GM10266 (cell line): ENCODE data around the gene SPATA9.

ENCODE experiments used
- DNase-seq: peaks from one replicate; pipeline ENCODE4 v3.0.0; 2012; ENCODE audit errors: extremely low spot score
- TF ChIP-seq, protein P1 (sequence below): IDR thresholded peaks from 2 replicates; pipeline ENCODE4 v1.5.1; 2012; ENCODE audit warnings: mild to moderate bottlenecking, low read depth; ENCODE audit not compliant: control insufficient read depth, insufficient read depth; ENCODE audit errors: missing control alignments

The SPATA9 gene

GRCh38 chr5:95668216-95668615, 14.6 kb downstream of the SPATA9 start:
- DNase-seq, result no peak
- TF ChIP-seq, protein P1, sequence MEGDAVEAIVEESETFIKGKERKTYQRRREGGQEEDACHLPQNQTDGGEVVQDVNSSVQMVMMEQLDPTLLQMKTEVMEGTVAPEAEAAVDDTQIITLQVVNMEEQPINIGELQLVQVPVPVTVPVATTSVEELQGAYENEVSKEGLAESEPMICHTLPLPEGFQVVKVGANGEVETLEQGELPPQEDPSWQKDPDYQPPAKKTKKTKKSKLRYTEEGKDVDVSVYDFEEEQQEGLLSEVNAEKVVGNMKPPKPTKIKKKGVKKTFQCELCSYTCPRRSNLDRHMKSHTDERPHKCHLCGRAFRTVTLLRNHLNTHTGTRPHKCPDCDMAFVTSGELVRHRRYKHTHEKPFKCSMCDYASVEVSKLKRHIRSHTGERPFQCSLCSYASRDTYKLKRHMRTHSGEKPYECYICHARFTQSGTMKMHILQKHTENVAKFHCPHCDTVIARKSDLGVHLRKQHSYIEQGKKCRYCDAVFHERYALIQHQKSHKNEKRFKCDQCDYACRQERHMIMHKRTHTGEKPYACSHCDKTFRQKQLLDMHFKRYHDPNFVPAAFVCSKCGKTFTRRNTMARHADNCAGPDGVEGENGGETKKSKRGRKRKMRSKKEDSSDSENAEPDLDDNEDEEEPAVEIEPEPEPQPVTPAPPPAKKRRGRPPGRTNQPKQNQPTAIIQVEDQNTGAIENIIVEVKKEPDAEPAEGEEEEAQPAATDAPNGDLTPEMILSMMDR, result no peak

GRCh38 chr5:95667678-95668077, 15.1 kb downstream of the SPATA9 start:
- DNase-seq, result no peak
- TF ChIP-seq, protein P1, result no peak

DNA sequence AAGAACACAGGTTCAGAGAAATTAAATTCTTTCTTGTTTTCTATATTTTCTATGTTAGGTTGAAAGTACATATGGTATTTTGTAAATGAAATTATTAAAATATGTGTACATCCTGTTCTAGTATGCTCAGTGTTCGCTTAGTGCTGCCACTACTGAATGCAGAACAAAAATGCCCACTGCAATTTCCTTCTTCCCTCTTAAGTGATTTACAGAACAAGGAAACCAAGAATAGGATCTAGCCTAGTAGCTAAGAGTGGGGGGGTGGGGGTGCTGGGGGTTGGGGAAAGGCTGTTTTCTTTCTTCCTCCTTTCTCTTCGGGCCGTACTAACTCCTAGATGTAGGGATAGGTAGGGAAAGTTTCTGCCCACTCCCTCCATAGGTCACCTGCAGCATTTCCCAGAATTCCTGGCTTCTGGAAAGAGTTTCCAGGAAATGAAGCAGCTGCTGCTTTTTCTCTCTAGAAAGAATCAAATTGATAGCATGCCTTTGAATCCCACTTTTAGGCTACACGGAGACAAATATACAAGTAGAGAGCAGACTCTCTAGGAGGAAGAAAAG, 15.7 kb downstream of the SPATA9 start:
- TF ChIP-seq, protein P1, result no peak
- DNase-seq, result no peak

- TF ChIP-seq, protein P1, result peak; percentile 80
- DNase-seq, result peak; percentile 26
These were observed 18.5 kb downstream of the SPATA9 start for GRCh38 chr5:95664204-95664786.

GRCh38 chr5:95662946-95663345, 19.8 kb downstream of the SPATA9 start:
- TF ChIP-seq, protein P1, result no peak
- DNase-seq, result no peak

DNA sequence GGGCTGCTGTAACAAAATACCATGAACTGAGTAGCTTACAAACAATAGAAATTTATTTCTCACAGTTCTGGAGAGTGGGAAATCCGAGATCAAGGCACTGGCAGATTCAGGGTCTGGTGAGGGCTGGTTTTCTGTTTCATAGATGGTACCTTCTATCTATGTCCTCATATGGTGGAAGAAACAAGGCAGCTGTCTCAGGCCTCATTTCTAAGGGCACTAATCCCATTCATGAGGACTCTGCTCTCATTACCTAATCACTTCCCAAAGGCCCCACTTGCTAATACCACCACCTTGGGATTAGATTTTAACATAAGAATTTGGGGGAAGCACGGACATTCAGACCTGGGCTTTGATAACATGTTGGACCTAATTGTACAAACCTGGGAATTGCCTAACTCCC, 22.7 kb downstream of the SPATA9 start:
- TF ChIP-seq, protein P1, result no peak
- DNase-seq, result no peak

GRCh38 chr5:95655575-95655974, 27.2 kb downstream of the SPATA9 start:
- TF ChIP-seq, protein P1, result no peak
- DNase-seq, result no peak
